ENCODE measurements around the gene MAD1L1.

Gene MAD1L1

DNA sequence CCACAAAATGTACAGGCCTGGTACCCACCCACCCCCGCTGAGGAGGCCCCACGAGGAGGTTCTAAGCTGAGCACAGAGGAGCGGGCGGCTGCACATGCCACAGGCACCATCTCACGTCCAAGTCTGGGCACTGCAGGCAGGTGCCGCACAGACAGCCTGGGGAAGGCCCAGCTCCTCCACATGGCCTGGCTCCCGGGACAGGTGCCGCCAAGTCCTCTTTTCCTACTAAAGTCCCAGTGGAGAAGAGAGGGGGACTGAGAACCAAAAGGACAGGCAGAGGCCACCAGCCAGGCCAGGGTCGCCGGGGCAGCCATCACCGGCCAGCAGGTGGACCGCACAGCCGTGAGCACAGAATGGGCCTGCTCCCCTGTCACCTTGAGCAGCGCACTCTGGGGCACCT is 91.1 kb downstream of the MAD1L1 start:
- no peak for DNase-seq (ENCODE audit: low read depth in 1 of 2, low spot score in 1 of 2)

DNA sequence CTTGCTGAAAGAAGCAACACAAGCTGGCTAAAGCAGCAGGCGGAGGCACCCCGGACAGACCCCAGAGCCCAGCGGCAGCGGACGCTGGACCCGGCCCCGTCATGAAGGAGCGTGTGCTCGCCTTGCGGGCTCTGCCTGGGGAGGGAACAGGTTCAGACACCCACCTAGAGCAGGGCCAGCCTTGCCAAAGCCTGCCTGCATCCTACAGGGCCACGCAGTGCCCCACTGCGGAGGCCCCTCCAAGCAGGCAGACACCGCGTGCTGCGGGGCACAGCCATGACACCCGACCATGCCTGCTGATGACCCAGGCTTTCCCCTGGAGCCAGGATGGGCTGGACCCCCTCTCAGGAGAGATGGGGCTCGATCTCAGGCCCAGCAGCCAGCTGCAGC is 91.7 kb downstream of the MAD1L1 start:
- no peak for DNase-seq (ENCODE audit: low read depth in 1 of 2, low spot score in 1 of 2)

DNA sequence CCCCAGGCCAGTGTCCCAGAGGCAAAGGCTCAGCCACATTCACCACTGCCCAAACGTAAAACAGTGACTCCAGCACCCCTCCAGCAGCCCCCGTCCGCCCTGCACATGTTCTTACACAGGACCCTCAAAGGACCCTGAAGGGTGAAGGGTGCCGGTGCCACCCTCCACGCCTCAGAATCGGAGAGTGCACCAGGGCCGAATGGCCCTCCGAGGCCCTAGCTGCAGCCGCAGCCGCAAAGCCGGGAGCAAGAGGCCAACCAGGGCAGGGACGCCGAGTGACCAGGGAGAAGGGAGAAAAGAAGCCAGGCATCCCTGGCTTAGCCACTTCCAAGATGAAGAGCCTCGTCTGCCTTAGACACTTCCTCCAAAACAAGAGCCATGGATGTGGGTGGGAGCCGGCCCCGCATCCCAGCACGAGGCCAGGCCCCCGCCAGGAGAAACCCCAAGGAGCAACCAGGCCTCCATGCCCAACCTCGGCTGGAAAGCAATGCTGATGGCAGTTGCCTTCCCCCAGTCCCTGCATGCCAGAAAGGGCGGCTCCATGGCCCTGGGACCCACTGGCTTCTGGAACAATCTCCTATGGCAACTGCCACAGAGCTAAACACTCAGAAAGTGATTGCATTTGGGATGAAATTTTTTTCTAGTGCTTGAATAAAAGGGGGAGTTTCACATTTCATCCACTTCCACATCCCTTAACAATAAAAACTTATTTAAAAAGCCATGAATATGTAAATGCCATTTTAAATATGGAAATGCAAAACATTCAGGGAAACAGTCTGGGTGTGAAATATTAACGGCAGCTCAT is 92.3 kb downstream of the MAD1L1 start:
- no peak for DNase-seq (ENCODE audit: low read depth in 1 of 2, low spot score in 1 of 2)

DNA sequence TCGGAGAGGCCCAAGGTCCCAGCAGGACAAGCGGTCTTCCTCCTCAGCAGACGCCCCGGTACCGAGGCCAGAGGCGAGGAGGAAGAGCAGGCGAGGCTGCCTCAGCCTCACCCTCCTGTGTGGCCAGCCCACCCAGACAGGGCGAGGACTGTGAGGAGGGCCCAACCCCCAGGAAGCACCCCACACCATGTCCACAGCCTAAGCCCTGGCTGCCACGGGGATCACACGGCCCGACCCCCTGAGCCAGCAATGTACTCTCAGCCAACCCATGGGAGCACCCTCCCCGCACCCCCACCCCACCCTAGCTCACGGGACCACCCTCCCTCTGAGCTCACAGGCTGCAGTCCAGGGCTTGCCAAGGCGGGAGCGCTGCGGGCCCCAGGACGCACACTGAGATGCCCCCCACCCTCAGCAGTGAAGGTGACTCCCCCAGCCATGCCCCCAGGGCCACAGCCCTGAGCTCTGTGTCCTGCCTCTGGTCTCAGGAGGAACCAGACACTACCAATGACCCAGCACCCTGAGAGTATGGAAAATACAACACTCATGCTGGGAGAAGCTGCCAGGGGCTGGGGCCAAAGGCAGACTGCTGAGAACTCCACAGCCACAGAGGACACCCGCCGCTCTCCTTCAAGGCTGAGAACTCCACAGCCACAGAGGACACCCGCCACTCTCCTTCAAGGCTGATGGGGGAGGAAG is 93.6 kb downstream of the MAD1L1 start:
- DNase-seq (ENCODE audit: low read depth in 1 of 2, low spot score in 1 of 2): no peak

DNA sequence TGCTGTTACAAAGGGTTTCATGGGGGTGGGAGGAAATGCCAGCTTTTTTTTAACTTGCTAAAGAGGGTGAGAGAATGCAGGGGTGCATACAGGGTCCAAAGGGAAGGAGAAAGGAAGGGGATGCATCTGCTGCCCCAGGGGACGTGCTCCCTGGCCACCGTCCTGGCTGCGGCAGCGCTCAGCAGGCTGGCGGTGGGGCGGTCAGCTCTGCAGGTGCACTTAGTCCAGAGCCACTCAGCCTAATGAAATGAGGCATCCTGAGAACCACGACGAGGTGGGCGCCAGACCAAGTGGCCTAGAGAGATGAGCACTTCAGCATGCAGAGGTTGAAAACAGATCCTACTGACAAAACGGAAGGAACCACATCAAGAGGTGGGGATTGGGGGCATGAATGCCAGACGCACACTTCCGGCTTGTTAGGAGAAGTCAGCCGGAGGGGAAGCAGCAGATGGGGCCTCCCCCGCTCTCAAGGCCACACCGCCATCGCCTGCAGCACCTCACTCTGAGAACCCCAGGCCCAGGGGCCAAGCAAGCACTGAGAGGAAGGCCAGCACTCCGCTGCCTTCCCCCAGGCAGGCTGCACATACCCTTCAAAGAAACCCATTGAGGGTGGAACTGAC is 94.5 kb downstream of the MAD1L1 start:
- peak; percentile 9 to 34 for DNase-seq (ENCODE audit: low read depth in 1 of 2, low spot score in 1 of 2)

DNA sequence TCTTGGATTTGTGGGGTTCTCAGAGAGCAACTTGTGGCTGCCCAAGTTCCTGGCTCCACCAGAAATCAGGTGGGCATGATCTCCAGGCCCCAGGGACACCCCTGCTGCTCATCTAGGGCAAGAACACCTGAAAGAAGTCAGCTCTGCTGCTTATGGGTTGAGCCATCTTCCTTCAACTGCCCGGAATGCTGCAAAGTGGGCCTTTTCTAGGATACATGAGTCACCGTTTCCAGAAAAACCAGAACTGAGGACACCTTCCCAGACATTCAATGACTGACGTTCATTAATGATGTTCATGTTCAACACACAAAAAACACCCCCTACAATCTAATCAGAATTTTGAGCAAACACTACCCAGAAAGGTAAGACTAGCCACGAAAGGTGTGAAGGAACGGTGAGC is 98.0 kb downstream of the MAD1L1 start:
- DNase-seq (ENCODE audit: low read depth in 1 of 2, low spot score in 1 of 2): no peak

DNA sequence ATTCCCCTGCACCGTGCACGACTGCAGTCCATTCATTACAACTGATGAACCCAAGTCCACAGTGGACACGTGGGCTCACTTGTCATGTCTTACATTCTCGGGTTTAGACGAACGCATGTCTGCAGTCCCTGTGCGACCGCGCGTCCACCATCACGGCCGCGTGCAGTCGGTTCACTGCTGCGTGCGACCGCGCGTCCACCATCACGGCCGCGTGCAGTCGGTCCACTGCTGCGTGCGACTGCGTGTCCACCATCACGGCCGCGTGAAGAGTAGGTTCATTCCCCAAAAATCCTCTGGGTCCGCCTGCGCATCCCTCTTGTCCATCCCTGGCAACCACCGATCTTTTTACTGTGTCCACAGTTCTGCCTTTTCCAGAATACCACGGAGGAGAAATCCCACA is 100.5 kb downstream of the MAD1L1 start:
- no peak for DNase-seq (ENCODE audit: low read depth in 1 of 2, low spot score in 1 of 2)

DNA sequence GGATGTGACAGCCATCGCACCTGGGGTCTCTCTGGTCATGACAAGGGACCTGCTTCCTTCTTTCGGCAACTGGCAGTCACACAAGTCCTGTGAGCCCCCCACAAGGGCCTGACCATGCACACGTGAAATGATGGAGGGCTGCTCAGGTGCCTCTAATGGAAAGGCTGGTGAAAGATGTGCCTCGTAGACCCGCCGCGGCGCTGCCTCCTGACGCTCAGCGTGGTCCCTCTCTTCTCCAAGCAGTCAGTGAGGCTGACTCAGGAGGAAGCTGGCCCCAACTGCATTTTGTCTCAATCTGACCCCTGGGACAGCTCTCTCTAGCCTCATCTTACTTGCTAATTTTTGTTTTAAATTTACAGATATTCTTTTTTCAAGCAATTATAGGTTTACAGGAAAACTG is 100.9 kb downstream of the MAD1L1 start:
- DNase-seq (ENCODE audit: low read depth in 1 of 2, low spot score in 1 of 2): no peak

DNA sequence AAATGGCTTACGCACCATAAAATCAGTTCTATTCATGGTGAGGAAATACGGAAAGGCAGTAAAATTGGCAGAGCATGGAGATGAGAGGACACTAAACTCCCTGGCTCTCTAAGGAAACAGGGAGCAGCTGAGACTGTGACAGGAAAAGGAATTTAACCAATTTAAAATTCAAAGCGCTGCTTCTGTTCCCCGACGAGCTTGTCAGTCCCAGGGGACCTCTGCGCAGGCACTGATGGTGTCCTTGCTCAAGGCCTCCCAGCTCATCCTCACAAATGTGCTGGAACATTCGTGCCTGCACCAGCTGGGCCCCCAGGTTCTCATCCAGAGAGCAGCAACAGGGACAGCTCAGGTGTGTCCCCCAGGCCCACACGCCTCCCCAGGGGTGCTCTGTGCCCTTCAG is 101.4 kb downstream of the MAD1L1 start:
- no peak for DNase-seq (ENCODE audit: low read depth in 1 of 2, low spot score in 1 of 2)

DNA sequence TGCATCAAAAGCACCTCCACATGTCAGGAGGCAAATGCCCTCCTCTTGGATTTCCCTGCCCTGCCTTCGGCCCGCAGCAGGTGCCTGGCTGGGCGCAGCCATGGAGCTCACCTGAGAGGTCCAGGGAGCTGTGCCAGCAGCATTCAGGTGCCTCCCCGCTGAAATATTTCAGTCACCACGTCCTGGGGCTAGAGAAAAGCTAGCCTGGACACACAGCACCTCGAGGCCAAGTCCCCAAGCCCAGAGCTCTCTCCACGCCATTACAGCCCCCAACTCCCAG is 102.7 kb downstream of the MAD1L1 start:
- no peak for DNase-seq (ENCODE audit: low read depth in 1 of 2, low spot score in 1 of 2)

DNA sequence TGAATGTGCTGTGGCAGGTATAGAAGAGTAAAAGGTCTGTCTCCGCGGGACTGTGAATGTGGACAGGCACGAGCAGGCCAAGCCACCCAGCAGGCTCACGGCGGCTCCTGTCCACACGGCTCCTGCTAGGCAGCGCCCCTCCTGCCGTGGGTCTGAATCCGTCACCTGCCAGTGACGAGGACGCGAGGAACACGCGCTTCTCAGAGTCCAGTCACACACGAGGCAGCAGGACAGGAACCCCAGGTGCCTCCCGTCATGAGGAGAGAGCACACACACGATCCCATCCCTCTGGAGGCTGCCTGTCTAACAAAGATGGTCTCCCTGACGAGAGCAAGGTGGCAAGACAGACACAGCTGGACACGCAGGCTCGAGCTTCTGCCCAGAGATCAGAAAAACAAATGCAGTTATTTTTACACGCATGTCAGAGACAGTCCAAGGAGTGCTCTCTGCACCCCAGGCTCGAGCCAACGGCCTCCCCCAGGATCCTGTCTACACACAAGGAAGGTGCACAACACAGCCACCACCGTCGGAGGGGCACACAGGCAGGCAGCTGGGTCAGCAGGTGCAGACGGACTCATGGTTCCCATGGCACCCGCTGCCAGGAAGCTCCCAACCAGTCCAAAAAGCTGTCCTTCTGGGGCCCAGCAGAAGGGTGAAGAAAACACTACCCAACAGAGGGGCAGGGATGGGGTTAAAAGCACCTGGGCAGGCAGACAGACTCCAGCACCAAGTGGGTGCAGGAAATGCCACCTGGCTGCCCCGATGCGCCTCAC is 103.2 kb downstream of the MAD1L1 start:
- no peak for DNase-seq (ENCODE audit: low read depth in 1 of 2, low spot score in 1 of 2)

DNA sequence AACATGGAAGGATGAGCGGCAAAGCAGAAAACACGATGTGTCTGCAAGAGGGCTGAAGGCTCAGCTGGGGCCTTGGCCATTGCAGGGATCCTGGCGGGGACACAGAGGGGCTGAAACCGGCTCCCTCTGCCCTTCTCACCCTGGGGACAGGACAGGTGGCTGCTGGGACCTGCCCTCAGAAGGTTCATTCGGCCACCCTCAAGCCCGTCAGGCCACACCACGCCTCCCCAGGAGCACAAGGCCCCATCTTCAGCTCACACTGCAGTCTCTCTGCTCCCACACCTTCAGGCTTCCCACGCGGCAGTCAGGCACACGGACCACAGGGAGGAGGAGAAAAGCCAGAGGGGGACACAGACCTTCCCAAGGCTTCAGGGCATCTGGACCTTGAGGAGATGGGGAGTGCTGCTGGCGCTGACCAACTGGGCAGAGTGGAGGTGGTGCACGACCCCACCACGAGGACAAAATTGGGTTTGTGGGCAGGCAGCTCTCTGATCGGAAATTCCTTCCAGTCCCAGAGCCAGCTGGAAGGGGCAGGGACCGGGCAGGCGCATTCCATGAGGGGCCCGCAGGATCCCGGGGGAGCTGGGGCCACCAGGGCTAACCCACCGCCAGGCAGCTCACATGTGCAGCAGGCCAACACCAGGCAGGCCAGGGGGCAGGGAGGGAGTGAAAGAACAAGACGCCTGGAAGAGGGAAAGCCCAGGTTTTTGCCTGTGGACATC is 104.0 kb downstream of the MAD1L1 start:
- DNase-seq (ENCODE audit: low read depth in 1 of 2, low spot score in 1 of 2): no peak

DNA sequence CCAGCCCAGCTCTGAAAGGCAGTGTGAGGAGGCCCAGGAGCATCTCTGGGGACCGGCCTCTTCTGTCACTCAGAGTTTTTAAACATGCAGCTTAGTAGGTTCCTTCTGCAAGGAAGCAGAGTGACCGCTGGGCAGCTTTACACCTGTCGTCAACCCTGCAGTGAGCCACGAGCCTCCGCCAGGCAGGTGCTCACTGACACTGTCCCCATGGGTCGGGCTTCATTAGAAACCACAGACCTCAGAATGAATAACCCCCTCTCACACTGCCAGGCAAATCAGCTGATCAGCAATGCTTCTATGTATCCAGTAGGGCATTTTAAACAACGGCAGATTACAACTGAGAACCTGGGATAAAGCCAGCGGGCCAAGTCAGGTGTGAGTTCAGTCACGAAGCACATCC is 106.1 kb downstream of the MAD1L1 start:
- no peak for DNase-seq (ENCODE audit: low read depth in 1 of 2, low spot score in 1 of 2)

DNA sequence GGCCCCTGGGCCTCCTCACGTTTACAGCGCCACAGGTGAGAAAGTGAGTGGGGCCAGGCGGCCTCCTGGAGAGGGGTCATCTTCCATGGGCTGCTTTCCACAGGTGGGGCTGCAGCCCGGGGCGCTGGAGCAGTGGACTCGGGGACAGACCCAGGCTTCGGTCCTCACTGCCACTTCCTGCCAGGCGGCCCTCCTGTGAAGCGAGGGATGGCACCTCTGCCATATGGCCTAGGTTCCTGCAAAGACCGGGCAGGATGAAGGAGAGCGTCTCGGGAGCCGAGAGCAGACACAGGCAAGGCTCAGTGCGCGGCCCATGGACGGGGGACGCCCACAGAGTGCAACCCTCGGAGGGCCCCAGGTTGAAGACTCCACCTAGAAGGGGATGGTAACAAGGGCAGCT is 106.8 kb downstream of the MAD1L1 start:
- no peak for DNase-seq (ENCODE audit: low read depth in 1 of 2, low spot score in 1 of 2)

DNA sequence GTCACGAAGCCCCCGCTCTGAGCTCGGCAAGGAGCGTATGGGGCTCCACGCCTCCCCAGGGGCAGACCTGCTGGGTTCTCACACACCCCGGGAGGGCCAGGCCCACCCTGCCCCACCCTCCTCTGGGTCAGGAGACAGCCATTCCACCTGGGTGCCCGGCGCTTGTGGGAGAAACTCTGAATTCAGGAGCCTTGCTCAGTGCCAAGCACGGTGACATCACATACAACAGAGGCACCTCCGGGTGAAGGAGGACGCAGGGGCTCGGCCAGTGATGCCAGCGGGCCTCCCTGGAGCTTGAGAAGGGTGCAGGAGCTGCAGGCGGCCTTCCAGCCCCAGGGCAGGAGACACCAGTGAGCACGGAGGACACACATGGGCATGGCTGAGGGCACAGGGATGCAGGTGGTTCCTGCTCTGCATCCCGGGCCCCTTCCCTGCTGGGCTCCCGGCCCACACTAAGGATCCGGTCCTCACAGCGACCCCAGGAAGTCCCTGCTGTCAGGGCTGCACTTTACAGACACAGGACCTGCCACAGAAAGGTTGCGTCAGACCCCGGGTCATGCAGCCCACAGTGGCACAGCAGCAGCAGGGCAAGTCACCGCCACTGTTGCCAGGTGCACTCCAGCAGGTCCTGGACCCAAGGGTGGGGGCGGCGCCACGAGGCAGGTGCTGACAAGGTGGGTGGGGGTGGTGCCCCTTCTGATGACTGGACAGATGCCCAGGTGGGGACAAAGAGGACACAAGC is 108.0 kb downstream of the MAD1L1 start:
- no peak for DNase-seq (ENCODE audit: low read depth in 1 of 2, low spot score in 1 of 2)

DNA sequence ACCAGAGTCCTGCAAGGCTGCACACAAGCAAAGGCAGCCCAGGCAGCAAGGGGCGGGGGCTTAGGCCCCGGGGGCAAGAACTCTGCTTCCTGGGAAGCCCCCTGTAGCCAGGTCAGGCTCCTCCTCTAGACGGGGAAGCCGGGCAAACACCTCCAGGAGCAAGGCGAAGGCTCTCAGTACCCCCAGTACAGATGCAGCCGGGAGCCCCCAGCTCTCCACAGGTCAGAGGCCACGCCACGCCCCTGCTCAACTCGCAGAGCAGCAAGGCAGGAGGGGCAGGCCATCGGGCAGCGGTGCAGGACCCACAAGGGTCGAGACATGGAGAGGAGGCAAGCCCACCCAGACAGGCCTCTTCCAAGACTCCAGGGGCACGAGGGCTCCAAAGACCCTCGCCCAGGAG is 108.8 kb downstream of the MAD1L1 start:
- DNase-seq (ENCODE audit: low read depth in 1 of 2, low spot score in 1 of 2): no peak

DNA sequence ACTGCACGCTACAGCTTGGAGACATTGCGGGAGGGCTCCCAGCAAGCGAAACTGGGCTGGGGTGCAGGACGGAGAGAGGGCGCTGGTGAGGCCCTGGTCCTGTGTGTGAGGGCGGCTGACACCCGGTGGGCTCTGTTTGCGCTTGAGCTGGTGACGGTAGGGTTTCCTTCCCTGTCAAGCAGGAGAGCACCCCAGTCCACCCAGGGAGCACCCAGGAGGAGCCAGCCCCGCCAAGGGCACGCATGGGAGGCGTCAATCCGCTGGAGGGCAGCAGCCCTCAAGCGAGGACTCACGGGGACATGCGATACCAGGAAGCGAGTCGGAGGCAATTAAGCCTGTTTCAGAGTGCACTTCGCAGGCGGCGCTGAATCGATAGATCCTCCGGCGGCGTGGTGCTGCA is 109.4 kb downstream of the MAD1L1 start:
- DNase-seq (ENCODE audit: low read depth in 1 of 2, low spot score in 1 of 2): no peak

DNA sequence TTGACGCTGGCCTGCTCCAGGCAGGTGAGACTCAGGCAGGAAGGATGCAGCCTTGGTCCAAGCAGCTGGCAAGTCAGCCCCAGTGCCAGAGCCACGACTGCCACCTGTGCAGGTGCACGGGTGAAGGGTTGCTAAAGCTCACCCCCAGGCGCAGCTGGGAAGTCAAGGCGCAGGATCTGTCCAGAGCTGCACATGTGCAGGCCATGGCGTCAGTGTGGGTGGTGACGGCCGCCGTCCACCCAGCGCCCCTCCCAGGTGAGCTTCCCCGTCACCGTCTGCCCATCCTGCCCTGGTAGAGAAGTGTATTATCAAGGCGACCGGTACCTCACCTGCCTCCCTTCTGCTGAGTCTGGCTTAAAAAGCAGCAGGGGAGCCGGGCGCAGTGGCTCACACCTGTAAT is 110.1 kb downstream of the MAD1L1 start:
- no peak for DNase-seq (ENCODE audit: low read depth in 1 of 2, low spot score in 1 of 2)

DNA sequence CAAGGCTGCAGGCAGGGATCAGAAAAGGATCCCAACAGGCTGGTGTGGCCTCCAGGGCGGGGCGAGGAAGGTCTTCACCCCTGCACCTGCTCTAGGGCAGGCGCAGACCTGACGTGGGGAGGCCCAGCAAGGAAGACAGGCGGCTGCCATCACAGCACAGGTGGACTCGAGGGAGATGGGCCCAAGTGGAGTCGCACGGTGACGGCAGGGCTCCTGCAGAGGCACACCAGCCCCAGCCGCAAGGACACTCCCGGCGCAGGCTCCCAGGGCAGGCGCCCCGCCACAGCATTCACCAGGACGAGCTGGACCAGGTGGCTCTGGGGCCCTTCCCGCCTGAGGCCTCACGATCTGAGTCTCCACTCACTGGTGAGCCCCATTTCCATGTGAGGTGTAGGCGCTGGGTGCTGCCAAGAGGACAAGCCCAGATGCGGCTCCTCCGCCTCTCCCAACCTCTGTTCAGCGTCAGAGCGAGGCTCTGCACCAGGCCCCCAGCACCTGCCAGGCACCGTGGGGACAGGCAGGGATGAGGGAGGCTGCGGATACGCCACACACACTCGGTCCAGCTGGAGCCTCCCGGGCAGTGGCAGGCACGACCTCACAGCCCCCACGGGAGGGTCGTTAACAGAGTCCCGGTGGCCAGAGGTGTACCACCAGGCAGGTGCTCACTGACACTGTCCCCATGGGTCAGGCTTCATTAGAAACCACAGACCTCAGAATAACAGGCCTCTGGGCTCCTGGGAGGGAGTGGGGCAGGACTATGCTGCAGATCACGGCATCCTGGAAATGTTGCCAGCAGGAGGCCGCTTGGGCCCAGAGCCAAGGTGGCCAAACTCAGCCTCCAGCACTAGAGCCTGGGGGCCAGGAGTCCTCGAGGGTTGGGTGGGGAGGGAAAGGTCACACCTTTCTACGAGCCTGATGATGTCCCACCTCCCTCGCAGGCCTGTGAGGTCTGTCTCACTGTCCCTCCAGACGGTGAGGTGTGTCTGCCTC is 111.6 kb downstream of the MAD1L1 start:
- no peak for DNase-seq (ENCODE audit: low read depth in 1 of 2, low spot score in 1 of 2)
